GM21529 (cell line): ENCODE measurements around the gene SNRPA.

Source experiments
- ATAC-seq: cut with Tn5 transposase; IDR thresholded peaks from one replicate; pipeline ENCODE4 v1.9.1; 2021; ENCODE audit not compliant: unreplicated experiment

SNRPA gene

GRCh38 chr19:40750874-40751537 lies at the start of gene SNRPA:
Gene SNRPA, plus strand, starts transcription at chr19:40751203. Its CDS starts 206 bp downstream, at chr19:40751409.
- ATAC-seq: peak; percentile 52

- no peak for ATAC-seq
These were observed 49.2 kb upstream of the SNRPA start for GRCh38 chr19:40701758-40702157.

DNA sequence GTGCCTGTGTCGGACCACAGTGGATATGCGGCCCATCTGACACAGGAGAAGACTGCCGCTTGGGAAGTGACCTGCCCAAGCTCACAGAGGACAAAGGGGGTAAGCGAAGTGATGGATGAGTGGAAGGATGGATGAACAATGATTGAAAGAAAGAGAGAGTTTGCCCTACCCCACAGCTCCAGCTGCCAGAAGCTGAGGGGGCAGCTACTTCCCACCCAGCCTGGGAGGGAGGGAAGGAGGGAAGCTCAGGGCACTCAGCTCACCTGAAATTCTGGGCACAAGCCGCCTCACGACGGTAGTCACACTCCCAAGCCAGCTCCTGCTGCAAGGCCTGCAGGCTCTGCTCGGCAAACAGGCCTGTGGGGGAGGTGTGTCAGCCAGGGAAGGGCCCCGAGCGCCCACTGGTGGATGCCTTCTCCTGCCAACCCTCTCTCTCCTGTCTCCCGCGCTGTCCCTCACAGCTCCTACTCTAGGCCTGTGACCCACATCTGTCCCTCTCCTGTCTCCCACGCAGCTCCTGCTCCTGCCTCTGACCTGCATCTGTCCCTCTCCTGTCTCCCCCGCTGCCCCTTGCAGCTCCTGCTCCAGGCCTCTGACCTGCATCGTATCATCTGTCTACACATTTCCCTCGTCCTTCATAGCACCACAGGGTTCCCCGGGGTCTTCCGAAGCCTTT lies 48.5 kb upstream of the SNRPA start:
- ATAC-seq: no peak

DNA sequence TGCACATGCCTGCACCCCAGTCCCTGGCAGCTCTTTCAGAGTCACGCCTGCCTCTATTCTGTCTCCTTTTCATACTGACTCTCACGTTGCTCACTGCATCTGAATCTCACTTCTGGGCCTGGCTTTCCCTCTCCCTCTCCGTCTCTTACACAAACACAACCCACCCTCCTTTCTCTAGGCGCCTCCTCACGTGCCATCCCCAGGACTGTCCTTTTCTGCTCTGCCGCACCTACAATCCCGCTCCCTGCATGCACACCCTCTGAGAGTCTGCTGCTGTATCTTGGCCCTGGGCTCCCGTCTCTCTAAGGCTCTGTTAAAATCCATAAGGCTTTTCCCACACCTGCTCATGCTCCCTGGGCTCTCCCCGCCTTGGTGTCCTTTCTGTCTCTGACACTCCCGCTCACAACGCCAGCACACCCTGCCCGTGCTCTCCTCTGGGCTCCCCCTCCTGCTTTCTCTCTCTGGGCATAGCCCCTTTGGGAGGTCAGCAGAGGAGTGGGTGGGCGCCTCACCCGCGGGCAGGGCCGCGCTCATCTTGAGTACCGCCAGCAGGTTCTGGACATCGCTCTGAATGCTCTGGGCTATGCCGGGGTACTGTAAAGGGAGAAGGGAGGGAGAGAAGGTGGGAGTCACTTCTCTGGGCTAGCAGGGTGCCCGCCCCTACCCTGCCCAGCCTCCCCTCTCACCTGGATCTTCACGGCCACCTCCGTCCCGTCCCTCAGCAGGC lies 47.8 kb upstream of the SNRPA start:
- ATAC-seq: no peak

GRCh38 chr19:40704491-40705361 lies 46.3 kb upstream of the SNRPA start:
- no peak for ATAC-seq

DNA sequence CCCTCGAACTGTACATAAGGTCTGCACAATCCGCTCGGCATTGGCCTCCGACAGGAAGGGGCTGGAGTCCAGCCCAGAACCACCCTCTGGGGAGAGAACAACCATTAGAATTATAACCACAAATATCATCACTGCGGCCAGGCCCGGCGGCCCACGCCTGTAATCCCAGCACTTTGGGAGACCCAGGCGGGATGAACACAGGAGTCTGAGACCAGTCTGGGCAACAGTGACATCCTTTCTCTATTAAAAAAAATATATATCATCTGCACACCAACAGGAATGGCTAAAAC lies 45.7 kb upstream of the SNRPA start:
- no peak for ATAC-seq

GRCh38 chr19:40705950-40706619 lies 44.9 kb upstream of the SNRPA start:
- no peak for ATAC-seq

- no peak for ATAC-seq
These were observed 43.4 kb upstream of the SNRPA start for GRCh38 chr19:40707615-40708014.

GRCh38 chr19:40709817-40710216 lies 41.2 kb upstream of the SNRPA start:
- ATAC-seq: no peak

DNA sequence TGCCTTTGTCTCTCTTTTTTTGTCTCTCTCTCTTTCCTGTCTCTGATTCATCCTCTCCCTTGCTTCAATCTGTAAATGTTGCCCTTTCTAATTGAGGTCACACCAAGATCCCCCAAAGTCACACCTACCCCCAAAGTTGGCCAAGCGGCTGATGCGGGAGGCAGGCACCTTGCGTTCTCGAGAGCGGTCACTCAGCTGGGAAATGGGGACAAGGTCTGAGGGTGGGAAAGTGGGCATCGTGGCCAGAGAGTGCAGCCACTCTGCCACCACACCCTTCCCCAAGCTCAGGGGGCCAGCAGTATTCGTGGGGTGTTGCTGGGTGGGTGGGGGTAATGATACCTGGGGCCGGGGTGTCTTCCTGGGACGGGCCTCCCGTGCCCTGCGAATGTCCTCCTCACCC lies 37.1 kb upstream of the SNRPA start:
- no peak for ATAC-seq

- ATAC-seq: peak; percentile 59
These were observed 36.3 kb upstream of the SNRPA start for GRCh38 chr19:40714441-40715299.

GRCh38 chr19:40716031-40716481 lies 34.9 kb upstream of the SNRPA start:
- no peak for ATAC-seq

DNA sequence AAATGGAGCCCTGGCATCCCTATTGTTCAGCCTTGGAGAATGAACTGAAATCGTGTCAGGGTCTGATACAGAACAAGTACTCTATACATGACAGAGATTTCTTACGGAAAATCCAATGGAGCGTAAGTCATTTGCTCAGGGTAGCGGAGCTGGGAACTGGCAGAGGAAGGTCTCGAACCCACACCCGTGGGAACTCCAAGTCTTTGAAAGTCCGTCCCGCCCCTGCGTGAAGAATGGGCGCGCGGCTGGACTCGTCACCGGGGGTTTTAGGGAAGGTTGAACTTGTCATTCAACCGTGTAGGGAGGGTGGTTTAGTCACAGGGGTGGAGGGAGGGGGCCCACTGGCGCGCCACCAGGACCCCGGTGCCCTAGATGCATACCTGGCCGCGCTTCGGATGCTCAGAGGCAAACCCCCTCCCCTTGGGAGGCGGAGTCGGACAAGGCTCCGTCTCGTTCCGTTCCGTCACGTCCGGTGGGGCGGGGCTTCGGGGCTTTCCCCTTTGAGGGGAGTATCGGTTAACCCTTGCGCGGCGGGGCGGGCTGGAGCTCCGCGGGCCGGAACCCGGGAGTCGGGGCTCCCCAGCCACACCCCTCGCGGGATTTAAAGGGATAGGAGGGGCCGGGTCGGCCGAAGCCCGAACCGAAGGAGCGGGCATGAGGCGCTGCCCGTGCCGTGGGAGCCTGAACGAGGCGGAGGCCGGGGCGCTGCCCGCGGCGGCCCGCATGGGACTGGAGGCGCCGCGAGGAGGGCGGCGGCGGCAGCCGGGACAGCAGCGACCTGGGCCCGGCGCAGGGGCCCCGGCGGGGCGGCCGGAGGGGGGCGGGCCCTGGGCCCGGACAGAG lies 34.3 kb upstream of the SNRPA start, which contains the start of the genes COQ8B and ITPKC:
COQ8B (minus strand) TSS at position 405 of the 843 bp plus-strand sequence. CDS start 2,254 bp downstream, outside the sequence.
ITPKC (plus strand) TSS at position 631 of the 843 bp plus-strand sequence; CDS start at position 655, 24 bp downstream.
- ATAC-seq: peak; percentile 67

DNA sequence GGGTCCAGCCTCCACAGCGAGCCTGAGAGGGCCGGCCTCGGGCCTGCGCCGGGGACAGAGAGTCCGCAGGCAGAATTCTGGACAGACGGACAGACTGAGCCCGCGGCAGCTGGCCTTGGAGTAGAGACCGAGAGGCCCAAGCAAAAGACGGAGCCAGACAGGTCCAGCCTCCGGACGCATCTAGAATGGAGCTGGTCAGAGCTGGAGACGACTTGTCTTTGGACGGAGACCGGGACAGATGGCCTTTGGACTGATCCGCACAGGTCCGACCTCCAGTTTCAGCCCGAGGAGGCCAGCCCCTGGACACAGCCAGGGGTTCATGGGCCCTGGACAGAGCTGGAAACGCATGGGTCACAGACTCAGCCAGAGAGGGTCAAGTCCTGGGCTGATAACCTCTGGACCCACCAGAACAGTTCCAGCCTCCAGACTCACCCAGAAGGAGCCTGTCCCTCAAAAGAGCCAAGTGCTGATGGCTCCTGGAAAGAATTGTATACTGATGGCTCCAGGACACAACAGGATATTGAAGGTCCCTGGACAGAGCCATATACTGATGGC lies 33.6 kb upstream of the SNRPA start:
- no peak for ATAC-seq

DNA sequence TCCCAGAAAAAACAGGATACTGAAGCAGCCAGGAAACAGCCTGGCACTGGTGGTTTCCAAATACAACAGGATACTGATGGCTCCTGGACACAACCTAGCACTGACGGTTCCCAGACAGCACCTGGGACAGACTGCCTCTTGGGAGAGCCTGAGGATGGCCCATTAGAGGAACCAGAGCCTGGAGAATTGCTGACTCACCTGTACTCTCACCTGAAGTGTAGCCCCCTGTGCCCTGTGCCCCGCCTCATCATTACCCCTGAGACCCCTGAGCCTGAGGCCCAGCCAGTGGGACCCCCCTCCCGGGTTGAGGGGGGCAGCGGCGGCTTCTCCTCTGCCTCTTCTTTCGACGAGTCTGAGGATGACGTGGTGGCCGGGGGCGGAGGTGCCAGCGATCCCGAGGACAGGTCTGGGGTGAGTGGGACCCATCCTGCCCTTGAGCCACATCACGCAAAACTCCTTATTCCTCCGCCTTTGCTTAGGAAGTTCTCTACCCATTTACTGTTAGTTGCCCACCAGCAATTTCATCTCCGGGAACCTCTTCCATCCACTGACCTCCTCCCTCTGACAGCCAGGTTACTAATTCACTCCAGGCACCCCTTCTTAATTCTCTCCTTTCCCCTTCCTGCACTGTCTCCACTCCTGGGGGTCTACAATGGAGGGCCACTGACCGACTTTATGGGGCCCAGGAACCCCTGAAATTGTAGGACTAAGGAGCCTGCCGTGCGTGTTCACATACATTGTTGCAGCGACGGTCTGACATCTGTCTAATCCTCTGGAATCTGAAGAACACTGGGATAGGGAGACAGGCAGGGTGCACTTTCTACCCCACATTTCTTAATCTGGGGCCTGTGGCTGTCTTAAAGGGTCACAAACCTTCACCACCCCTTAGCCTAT lies 32.9 kb upstream of the SNRPA start:
- ATAC-seq: no peak

GRCh38 chr19:40718774-40719391 lies 32.1 kb upstream of the SNRPA start:
- ATAC-seq: no peak

GRCh38 chr19:40719414-40719894 lies 31.5 kb upstream of the SNRPA start:
- no peak for ATAC-seq
